ENCODE data around the gene PRKCA.
"Not testable (repeated sequence)": the region's sequence is repeated elsewhere in the genome, so short reads cannot be mapped to it uniquely, and the experiment has no call there.

The PRKCA gene

DNA sequence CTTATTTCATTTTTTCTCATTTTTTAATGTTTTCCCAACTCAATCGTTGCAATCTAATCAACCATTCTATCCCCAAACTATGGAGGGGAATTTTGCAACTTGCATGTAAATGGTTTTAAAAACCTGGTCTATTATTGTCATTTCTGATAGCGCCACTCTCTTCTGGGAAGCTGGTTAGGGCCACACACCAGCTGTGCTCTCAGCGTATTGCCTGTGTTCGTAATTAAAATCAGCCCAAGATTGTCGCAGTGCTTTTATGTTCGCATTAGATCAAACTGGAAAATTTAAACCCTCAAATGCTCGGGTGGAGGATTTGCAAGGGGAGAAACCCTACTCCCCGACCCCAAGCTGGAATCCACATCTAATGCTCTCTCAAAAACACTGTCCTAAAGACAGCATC is 409.0 kb downstream of the PRKCA start:
- 100% methylated on average over 1 of the region's 8 CpGs for WGBS (ENCODE audit: insufficient coverage, insufficient read length)
- Histone ChIP-seq H3K27ac (ENCODE audit: low read length) (no peak overlapping the region), H3K36me3 (ENCODE audit: control insufficient read depth, insufficient read depth, low read length) (no peaks in the 10 kb centered on the region), H3K4me1 (ENCODE audit: control insufficient read depth, insufficient read depth, low read length) (no peaks in the 10 kb centered on the region; the same call in 1 of the 2 replicates), H3K9me3 (ENCODE audit: control insufficient read depth, insufficient read depth, low read length) (no peaks in the 10 kb centered on the region), H3K4me3 (ENCODE audit: low read length) (no peak overlapping the region), H3K27me3 (ENCODE audit: control insufficient read depth, insufficient read depth, low read length) (no peaks in the 10 kb centered on the region)
- DNase-seq (ENCODE audit: low read depth, low spot score) = no peak

DNA sequence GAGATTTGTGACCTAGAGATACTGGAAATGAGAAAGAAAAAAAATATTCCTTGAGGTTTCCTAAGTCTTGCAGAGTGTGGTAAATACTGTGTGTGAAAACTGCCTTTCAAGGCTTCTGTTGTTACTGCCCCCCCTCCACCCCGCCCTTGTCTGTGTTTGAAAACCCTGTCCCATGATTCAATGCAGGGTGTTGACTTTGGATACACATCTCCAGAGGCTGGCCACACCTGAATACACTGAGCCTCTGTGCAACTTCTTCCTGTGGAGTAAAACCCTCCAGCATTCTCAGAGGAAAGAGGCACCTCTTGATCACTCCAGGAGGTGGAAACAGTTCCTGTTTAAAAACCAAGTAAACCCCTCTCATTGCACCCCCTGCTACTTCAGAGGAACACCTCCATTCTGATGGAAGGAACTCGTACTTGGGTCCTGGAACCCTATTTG is 409.5 kb downstream of the PRKCA start:
- Histone ChIP-seq H3K36me3 (ENCODE audit: control insufficient read depth, insufficient read depth, low read length) (no peaks in the 10 kb centered on the region), H3K4me1 (ENCODE audit: control insufficient read depth, insufficient read depth, low read length) (no peaks in the 10 kb centered on the region; the same call in 1 of the 2 replicates), H3K9me3 (ENCODE audit: control insufficient read depth, insufficient read depth, low read length) (no peaks in the 10 kb centered on the region), H3K27ac (ENCODE audit: low read length) (no peak overlapping the region), H3K4me3 (ENCODE audit: low read length) (no peak overlapping the region), H3K27me3 (ENCODE audit: control insufficient read depth, insufficient read depth, low read length) (no peaks in the 10 kb centered on the region)
- no CpG with 5 or more reads among the region's 2 CpGs for WGBS (ENCODE audit: insufficient coverage, insufficient read length)
- DNase-seq (ENCODE audit: low read depth, low spot score) = no peak

DNA sequence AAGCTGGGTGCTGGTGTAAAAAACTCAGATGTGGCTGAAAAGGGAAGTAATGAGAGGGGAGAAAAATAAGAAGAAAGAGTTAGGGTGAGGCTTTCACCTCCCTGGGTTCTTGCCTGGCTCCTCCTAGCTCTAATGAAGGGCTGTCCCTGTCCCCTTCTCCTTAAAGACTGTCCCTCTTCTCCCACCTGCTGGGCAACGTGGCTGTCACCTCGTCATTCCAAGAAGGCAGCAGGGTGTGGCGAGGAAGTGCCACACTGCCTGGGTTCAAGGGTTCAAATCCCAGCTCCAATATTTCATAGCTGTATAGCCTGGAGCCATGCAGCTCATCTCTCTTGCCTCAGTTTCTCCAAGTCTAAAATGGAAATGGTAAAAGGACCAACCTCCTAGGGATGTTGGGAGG is 410.0 kb downstream of the PRKCA start:
- no peaks in the 10 kb centered on the region; the same call in 1 of the 2 replicates for H3K4me1 ChIP-seq (ENCODE audit: control insufficient read depth, insufficient read depth, low read length)
- no peaks in the 10 kb centered on the region for H3K27me3 ChIP-seq (ENCODE audit: control insufficient read depth, insufficient read depth, low read length)
- no CpG with 5 or more reads among the region's 3 CpGs for WGBS (ENCODE audit: insufficient coverage, insufficient read length)
- no peak overlapping the region for H3K4me3 ChIP-seq (ENCODE audit: low read length)
- no peaks in the 10 kb centered on the region for H3K36me3 ChIP-seq (ENCODE audit: control insufficient read depth, insufficient read depth, low read length)
- no peak overlapping the region for H3K27ac ChIP-seq (ENCODE audit: low read length)
- DNase-seq (ENCODE audit: low read depth, low spot score) = no peak
- no peaks in the 10 kb centered on the region for H3K9me3 ChIP-seq (ENCODE audit: control insufficient read depth, insufficient read depth, low read length)

DNA sequence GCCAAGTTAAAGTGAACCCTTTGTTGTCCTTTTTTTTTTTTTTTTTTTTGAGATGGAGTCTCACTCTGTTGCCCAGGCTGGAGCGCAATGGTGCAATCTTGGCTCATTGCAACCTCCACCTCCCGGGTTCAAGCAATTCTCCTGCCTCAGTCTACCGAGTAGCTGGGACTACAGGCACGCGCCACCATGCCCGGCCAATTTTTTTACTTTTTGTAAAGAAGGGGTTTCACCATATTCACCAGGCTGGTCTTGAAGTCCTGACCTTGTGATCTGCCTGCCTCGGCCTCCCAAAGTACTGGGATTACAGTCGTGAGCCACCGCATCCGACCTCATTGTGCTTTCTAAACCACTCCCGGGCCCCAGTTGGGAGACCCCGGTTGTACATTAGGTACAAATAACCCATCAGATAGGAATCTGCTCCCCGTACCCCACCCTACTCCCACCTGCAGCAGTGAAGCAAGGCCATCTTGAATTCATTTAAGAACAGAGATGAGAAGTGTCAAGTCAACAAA is 410.7 kb downstream of the PRKCA start:
- WGBS (ENCODE audit: insufficient coverage, insufficient read length) = no CpG with 5 or more reads among the region's 13 CpGs
- not testable (repeated sequence) for DNase-seq (ENCODE audit: low read depth, low spot score); H3K27ac ChIP-seq (ENCODE audit: low read length); H3K9me3 ChIP-seq (ENCODE audit: control insufficient read depth, insufficient read depth, low read length); H3K27me3 ChIP-seq (ENCODE audit: control insufficient read depth, insufficient read depth, low read length); H3K36me3 ChIP-seq (ENCODE audit: control insufficient read depth, insufficient read depth, low read length); H3K4me3 ChIP-seq (ENCODE audit: low read length); H3K4me1 ChIP-seq (ENCODE audit: control insufficient read depth, insufficient read depth, low read length)

DNA sequence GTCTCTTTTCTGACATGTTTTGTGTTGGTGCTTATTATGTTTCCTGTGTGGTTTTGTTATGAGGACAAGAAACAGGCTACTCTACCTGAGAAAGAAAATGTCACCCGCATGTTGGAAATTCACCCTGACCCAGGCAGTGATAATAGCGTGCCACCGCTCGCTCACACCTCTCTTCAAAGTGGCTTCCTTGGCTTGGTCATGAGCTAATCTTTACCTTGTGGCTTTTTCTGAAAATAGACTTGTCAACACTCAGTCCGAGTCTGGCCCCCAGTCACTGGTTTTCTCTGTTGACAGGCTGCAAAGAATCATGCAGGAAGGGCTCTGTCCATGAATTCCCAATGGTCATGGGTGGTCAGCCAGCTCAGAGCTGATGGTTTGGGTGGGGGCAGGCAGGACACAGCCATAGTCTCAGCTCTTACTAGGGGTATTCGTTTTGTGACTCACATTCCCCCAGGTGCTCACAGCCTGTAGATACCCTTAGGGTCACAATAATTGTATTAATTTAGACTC is 411.2 kb downstream of the PRKCA start:
- no peaks in the 10 kb centered on the region for H3K4me1 ChIP-seq (ENCODE audit: control insufficient read depth, insufficient read depth, low read length)
- no peaks in the 10 kb centered on the region for H3K27me3 ChIP-seq (ENCODE audit: control insufficient read depth, insufficient read depth, low read length)
- no peaks in the 10 kb centered on the region for H3K36me3 ChIP-seq (ENCODE audit: control insufficient read depth, insufficient read depth, low read length)
- no peak overlapping the region for H3K27ac ChIP-seq (ENCODE audit: low read length)
- no peak for DNase-seq (ENCODE audit: low read depth, low spot score)
- no peaks in the 10 kb centered on the region for H3K9me3 ChIP-seq (ENCODE audit: control insufficient read depth, insufficient read depth, low read length)
- no peak overlapping the region for H3K4me3 ChIP-seq (ENCODE audit: low read length)
- WGBS (ENCODE audit: insufficient coverage, insufficient read length) = no CpG with 5 or more reads among the region's 6 CpGs

DNA sequence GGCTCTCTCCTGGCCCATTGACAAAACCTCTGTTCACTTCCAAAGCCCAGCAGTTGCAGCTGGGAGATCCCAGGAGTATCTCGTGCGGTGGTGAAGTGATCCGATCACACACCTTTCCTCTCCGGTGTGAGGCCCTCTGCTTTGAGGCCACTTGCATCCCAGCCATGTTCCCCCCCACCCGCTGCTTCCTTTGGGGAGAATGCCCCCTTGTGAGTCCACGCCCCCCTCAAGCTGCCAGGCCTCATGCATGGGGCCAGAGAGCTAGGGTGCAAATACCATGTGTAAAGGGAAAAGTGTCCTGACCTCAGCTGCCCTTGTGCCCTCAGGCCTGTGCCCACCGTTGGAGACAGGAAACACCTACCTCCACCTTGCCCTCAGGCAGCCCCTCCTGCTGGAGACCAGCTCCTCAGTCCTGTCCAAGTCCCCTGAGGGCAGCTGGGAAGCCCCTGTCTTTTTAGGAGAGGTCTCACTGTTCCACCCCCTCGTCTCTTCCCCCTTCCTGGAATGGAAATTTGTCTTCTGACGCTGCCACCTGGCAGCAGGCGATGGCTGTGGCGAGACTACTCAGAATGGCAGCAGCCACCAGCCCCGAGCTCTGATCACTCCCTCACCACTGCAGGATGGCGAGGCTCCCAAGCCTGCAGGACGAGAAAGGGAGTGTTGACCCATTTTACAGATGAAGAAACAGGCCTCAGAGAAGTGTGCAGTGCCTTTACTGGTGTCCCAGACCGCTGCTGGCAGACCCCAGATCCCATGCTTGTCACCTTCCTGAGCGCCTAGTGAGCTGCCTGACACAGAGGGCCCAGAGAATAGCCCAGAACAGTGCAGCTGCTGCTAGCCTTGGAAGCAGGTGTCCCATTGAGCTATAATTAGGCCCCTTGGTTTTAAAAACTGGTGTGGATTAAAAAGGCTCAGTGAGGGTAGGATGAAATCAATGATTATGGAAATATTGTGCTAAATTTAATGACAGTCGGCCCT is 411.9 kb downstream of the PRKCA start:
- H3K4me1 ChIP-seq (ENCODE audit: control insufficient read depth, insufficient read depth, low read length) = no peaks in the 10 kb centered on the region
- DNase-seq (ENCODE audit: low read depth, low spot score) = no peak

DNA sequence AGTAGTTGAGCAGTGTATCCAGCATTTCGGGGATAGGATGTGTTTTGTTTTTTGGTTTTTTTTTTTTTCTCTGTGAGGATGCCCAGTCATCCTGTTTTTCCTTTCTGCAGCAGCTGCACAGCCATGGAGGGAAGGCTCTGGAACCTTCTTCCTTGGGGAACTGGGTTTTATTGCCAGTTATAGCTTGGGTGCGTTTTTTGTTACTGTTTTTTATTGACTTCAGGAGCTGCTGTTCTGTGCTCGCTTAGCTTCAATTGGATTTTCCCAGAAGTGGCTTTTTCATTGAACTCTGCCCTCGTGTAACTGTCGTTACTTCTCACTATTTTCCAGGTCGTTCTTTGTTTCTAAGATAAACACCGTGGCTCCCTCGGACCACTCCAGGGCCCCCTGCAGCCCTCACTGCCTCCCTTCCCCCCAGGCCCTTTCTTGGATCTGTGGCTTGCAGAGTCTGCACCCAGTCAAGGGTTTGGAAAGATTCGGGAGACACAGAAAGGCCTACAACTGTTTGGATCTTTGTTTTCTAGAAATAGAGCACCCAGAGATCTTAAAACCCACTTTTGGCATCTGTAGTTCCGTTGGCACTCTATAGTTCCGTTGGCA is 412.8 kb downstream of the PRKCA start:
- WGBS (ENCODE audit: insufficient coverage, insufficient read length) = no CpG with 5 or more reads among the region's 11 CpGs
- H3K27me3 ChIP-seq (ENCODE audit: control insufficient read depth, insufficient read depth, low read length) = no peaks in the 10 kb centered on the region
- no peaks in the 10 kb centered on the region for H3K4me1 ChIP-seq (ENCODE audit: control insufficient read depth, insufficient read depth, low read length)
- H3K27ac ChIP-seq (ENCODE audit: low read length) = no peak overlapping the region
- no peaks in the 10 kb centered on the region for H3K9me3 ChIP-seq (ENCODE audit: control insufficient read depth, insufficient read depth, low read length)
- DNase-seq (ENCODE audit: low read depth, low spot score) = no peak
- no peak overlapping the region for H3K4me3 ChIP-seq (ENCODE audit: low read length)
- no peaks in the 10 kb centered on the region for H3K36me3 ChIP-seq (ENCODE audit: control insufficient read depth, insufficient read depth, low read length)

More for the DNA sequence above, 411.9 kb downstream of the PRKCA start:
- WGBS (ENCODE audit: insufficient coverage, insufficient read length) = no CpG with 5 or more reads among the region's 17 CpGs
- no peaks in the 10 kb centered on the region for H3K27me3 ChIP-seq (ENCODE audit: control insufficient read depth, insufficient read depth, low read length)
- H3K27ac ChIP-seq (ENCODE audit: low read length) = no peak overlapping the region
- no peak overlapping the region for H3K4me3 ChIP-seq (ENCODE audit: low read length)
- H3K9me3 ChIP-seq (ENCODE audit: control insufficient read depth, insufficient read depth, low read length) = no peaks in the 10 kb centered on the region
- H3K36me3 ChIP-seq (ENCODE audit: control insufficient read depth, insufficient read depth, low read length) = no peaks in the 10 kb centered on the region

DNA sequence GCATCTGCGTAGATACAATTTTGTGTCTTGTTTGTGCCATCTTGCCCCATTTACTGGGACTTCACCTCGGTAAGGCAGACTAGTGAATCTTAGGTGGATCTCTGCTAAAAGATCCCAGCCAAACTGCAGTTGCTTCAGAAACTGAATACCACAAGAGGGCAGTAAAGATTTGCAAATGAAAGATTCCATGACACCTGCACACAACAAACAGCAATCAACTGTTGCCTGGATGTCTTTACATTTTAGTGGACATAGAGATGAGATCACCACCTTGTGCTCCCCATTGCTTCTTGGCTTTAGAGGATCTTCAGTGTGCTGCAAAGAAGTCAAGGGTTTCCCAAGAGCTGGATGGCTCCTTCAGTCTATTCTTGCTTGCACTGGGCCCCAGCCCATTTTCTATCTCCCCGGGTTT is 413.3 kb downstream of the PRKCA start:
- no CpG with 5 or more reads among the region's 3 CpGs for WGBS (ENCODE audit: insufficient coverage, insufficient read length)
- Histone ChIP-seq H3K4me3 (ENCODE audit: low read length) (no peak overlapping the region), H3K27me3 (ENCODE audit: control insufficient read depth, insufficient read depth, low read length) (no peaks in the 10 kb centered on the region), H3K4me1 (ENCODE audit: control insufficient read depth, insufficient read depth, low read length) (no peaks in the 10 kb centered on the region), H3K9me3 (ENCODE audit: control insufficient read depth, insufficient read depth, low read length) (no peaks in the 10 kb centered on the region), H3K27ac (ENCODE audit: low read length) (no peak overlapping the region), H3K36me3 (ENCODE audit: control insufficient read depth, insufficient read depth, low read length) (no peaks in the 10 kb centered on the region)
- DNase-seq (ENCODE audit: low read depth, low spot score) = no peak

DNA sequence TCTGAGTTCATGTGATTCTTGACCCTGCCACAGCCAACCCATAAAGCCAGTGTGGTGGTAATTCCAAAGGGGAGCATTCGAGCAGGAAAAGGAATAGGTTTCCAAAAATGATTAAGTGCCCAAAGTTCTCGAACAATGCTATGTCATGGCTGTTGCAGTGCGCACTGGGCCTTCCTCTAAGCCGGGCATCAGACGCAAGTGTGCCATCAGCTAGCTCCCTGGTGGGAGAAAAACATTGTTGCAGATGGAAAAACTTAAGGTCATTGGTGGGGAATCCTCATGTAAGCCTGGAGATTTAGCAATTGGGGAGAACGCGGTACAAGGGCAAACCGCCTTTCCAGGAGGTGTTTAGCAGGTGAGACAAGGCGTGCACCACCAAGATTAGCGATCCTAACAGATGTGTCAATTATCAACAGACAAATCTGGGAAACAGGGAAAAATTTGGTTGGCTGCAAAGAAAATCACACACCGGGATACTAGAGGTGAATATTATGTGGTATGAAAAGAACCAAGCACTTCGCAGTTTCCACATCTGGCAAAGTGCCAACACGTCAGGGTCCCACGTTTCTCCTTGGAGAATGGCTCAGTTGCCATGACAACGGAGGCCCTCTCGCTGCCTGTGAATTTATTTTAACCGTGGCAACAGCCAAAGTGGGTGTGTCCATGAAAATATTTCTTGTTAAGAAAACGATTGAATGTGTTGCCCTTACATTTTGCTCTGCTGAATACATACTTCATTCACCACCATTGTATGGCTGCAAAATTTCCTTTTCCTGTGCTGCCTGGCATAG is 414.0 kb downstream of the PRKCA start:
- no peaks in the 10 kb centered on the region for H3K36me3 ChIP-seq (ENCODE audit: control insufficient read depth, insufficient read depth, low read length)
- no peaks in the 10 kb centered on the region for H3K9me3 ChIP-seq (ENCODE audit: control insufficient read depth, insufficient read depth, low read length)
- H3K4me1 ChIP-seq (ENCODE audit: control insufficient read depth, insufficient read depth, low read length) = no peaks in the 10 kb centered on the region
- H3K27me3 ChIP-seq (ENCODE audit: control insufficient read depth, insufficient read depth, low read length) = no peaks in the 10 kb centered on the region
- no peak overlapping the region for H3K27ac ChIP-seq (ENCODE audit: low read length)
- DNase-seq (ENCODE audit: low read depth, low spot score) = no peak
- no peak overlapping the region for H3K4me3 ChIP-seq (ENCODE audit: low read length)
- no CpG with 5 or more reads among the region's 18 CpGs for WGBS (ENCODE audit: insufficient coverage, insufficient read length)

DNA sequence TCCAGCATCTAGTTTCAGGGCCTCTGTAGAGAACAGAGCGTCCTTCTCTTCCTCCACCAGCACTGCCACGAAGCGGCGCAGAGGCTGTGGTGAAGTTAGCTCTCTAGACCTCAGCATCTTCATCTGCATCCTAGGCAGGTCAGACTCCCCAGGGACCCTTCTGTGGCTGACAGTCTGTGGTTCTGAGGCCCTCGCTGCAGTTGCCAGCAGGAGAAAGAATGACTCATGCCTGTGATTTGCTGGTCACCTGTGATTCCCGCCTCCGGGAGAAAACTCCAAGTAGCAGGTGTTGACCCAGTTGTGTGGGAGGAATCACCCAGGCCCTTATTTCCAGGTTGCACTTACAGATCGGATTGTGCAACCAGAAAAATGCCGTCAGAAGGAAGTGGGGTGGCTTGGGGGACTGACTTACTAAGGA is 415.2 kb downstream of the PRKCA start:
- H3K27ac ChIP-seq (ENCODE audit: low read length) = no peak overlapping the region
- H3K4me3 ChIP-seq (ENCODE audit: low read length) = no peak overlapping the region
- H3K4me1 ChIP-seq (ENCODE audit: control insufficient read depth, insufficient read depth, low read length) = no peaks in the 10 kb centered on the region
- WGBS (ENCODE audit: insufficient coverage, insufficient read length) = no CpG with 5 or more reads among the region's 9 CpGs
- H3K9me3 ChIP-seq (ENCODE audit: control insufficient read depth, insufficient read depth, low read length) = no peaks in the 10 kb centered on the region
- DNase-seq (ENCODE audit: low read depth, low spot score) = no peak
- H3K36me3 ChIP-seq (ENCODE audit: control insufficient read depth, insufficient read depth, low read length) = no peaks in the 10 kb centered on the region
- no peaks in the 10 kb centered on the region for H3K27me3 ChIP-seq (ENCODE audit: control insufficient read depth, insufficient read depth, low read length)

Measured in iPS DF 6.9 (cell line).